WI38 (cell line): ENCODE results near the gene RAB40B.

Source experiments
- H3K4me3 ChIP-seq: 2 replicates; pipeline ENCODE4 v1.5.1; 2011; ENCODE audit warnings: low read depth, mild to moderate bottlenecking, control low read depth, low read length
- CTCF ChIP-seq: IDR thresholded peaks from 2 replicates; pipeline ENCODE4 v1.5.1; 2012; ENCODE audit warnings: low read depth, mild to moderate bottlenecking, control low read depth, low read length

Gene RAB40B

GRCh38 chr17:82663381-82664275, 34.9 kb downstream of the RAB40B start:
- TF ChIP-seq CTCF: no peak
- H3K4me3 ChIP-seq: no peak overlapping the region

GRCh38 chr17:82662711-82663261, 35.7 kb downstream of the RAB40B start:
- no peak overlapping the region for H3K4me3 ChIP-seq
- no peak for TF ChIP-seq CTCF

GRCh38 chr17:82661717-82662683, 36.5 kb downstream of the RAB40B start:
- H3K4me3 ChIP-seq: no peak overlapping the region
- no peak for TF ChIP-seq CTCF

GRCh38 chr17:82659886-82660285, 38.6 kb downstream of the RAB40B start:
- H3K4me3 ChIP-seq: no peak overlapping the region
- TF ChIP-seq CTCF: no peak

- H3K4me3 ChIP-seq: no peak overlapping the region
- no peak for TF ChIP-seq CTCF
Measured at GRCh38 chr17:82658796-82659452, 39.6 kb downstream of the RAB40B start.

GRCh38 chr17:82658331-82658730, 40.2 kb downstream of the RAB40B start:
- no peak for TF ChIP-seq CTCF
- H3K4me3 ChIP-seq: no peak overlapping the region
